ENCODE results near the gene NPAS4.
"Not testable (repeated sequence)": the region's sequence is repeated elsewhere in the genome, so short reads cannot be mapped to it uniquely, and the experiment has no call there.

NPAS4 gene

GRCh38 chr11:66420671-66421476 lies at the start of gene NPAS4:
Gene NPAS4 (plus strand): TSS chr11:66421035. CDS start chr11:66421180, 145 bp downstream.
- DNase-seq, result no peak

- DNase-seq, result peak; percentile 91
Observed at GRCh38 chr11:66371627-66372415, 49.0 kb upstream of the NPAS4 start, which contains the start of gene SLC29A2. Gene SLC29A2 (minus strand): TSS chr11:66371760. CDS start chr11:66371591, 169 bp downstream.

- DNase-seq, result no peak
Observed at GRCh38 chr11:66373265-66373664, 47.6 kb upstream of the NPAS4 start.

DNA sequence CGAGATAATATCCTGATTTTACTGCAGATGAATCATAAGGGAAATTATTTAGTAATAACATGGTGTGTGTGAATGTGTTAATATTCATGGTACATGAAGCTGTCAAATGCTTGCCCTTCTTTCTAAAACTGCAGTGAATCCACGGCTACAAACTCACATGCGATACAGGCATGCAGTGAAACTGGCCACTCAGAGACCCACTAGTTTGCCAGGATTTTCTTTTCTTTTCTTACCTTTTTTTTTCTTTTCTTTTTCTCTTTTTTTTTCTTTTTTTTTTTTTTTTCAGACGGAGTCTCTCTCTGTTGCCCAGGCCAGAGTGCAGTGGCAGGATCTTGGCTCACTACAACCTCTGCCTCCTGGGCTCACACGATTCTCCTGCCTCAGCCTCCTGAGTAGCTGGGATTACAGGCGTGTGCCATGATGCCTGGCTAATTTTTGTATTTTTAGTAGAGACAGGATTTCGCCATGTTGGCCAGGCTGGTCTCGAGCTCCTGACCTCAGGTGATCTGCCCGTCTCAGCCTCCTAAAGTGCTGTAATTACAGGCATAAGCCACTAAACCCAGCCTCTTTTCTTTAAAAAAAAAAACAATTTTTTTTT lies 47.0 kb upstream of the NPAS4 start:
- not testable (repeated sequence) for DNase-seq

DNA sequence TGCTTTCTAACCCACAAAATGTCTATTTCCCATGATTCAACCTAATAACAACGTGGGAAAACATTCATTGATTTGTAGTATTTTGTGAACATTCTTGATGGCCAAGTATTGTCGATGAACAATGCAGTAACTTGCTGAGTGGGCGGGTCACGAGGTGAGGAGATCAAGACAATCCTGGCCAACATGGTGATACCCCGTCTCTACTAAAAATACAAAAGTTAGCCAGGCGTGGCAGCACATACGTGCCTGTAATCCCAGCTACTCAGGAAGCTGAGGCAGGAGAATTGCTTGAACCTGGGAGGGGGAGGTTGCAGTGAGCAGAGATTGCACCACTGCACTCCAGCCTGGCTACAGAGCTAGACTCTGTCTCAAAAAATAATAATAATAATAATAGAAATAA lies 40.6 kb upstream of the NPAS4 start:
- not testable (repeated sequence) for DNase-seq

- not testable (repeated sequence) for DNase-seq
Observed at GRCh38 chr11:66384316-66384715, 36.5 kb upstream of the NPAS4 start.

DNA sequence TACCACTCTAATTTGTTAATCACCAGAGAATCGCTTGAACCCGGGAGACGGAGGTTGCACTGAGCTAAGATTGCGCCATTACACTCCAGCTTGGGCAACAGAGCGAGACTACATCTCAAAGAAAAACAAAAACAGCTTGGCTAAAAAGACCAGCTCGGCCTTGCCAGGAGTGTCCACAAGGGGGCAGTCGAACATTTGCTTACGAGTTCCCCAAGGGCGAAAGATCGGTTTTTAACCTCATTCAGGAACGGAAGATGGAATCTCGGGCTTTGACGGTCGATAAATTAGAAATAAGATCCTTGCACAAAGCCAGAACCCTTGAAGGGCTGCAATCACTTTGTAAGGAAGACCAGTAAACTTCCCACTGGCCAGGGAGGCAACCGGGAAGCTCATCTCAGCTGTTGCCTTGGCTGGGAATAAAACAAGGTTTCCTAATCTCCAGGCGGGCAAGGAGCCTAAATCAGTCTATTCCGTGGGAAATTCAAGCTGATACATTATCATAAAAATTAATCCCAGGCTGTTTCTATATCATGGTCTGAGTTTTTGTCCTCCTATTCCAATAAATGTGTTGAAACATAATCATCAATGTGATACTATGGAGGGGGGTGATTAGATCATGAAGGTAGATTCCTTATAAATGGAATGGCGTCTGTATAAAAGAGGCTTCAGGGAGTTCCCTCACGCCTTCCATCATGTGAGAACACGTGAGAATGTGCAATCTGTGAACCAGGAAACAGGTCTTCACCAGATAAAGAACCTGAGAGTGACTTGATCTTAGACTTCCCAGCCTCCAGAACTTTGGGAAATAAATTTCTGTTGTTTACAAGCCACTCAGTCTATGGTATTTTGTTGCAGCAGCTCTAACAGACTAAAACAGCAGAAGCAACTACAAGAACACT lies 34.4 kb upstream of the NPAS4 start:
- DNase-seq, result peak; percentile 88

- DNase-seq, result peak; percentile 80
Observed at GRCh38 chr11:66388780-66389386, 32.0 kb upstream of the NPAS4 start.

GRCh38 chr11:66391322-66391721 lies 29.5 kb upstream of the NPAS4 start:
- DNase-seq, result no peak

GRCh38 chr11:66393954-66394353 lies 26.9 kb upstream of the NPAS4 start:
- no peak for DNase-seq

GRCh38 chr11:66407651-66408050 lies 13.2 kb upstream of the NPAS4 start:
- DNase-seq, result no peak

- peak; percentile 93 for DNase-seq
Observed at GRCh38 chr11:66408488-66409214, 12.2 kb upstream of the NPAS4 start.

GRCh38 chr11:66409226-66409625 lies 11.6 kb upstream of the NPAS4 start:
- no peak for DNase-seq

- DNase-seq, result no peak
Observed at GRCh38 chr11:66410191-66410590, 10.6 kb upstream of the NPAS4 start.

GRCh38 chr11:66411323-66411722 lies 9.5 kb upstream of the NPAS4 start:
- no peak for DNase-seq

DNA sequence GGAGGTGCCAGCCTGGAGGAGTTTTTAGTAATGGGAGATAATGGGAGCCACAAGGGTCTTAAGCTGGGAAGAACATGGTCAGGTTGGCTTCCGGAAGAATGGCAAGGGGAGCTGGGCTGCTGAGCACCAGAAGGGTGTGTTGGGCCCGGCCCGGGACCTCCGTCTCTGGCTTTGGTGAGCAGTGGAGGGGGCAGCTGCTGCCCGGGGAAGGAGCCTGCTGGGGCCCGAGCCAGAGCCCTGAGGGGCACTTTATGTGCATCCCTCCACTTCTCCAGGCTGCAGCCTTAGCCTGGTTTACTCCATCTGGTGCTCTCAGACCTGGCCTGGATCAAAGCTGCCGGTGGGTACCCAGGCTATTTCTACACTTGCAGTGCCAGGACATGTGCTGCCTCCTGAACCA lies 8.7 kb upstream of the NPAS4 start:
- DNase-seq, result no peak

- no peak for DNase-seq
Observed at GRCh38 chr11:66413167-66413566, 7.7 kb upstream of the NPAS4 start.

- DNase-seq, result no peak
Observed at GRCh38 chr11:66414120-66414934, 6.5 kb upstream of the NPAS4 start.

- DNase-seq, result no peak
Observed at GRCh38 chr11:66415423-66415822, 5.4 kb upstream of the NPAS4 start.

- no peak for DNase-seq
Observed at GRCh38 chr11:66417000-66417399, 3.8 kb upstream of the NPAS4 start.

Data from CD4-positive, alpha-beta T cell treated with Interleukin-6 for 4 hours (primary cell).